Loucy (cell line): ENCODE measurements around the gene SGMS1.

Experiments
- EZH2phosphoT487 ChIP-seq: fragments of 200-600 bp; IDR thresholded peaks from 2 replicates; pipeline ENCODE4 v1.6.1; 2018; ENCODE audit warnings: antibody characterized with exemption, mild to moderate bottlenecking, moderate library complexity, borderline replicate concordance
- TF ChIP-seq, protein P1 (sequence below): fragments of 200-600 bp; sonication (generic); conservative IDR thresholded peaks from 2 replicates; pipeline ENCODE4 v1.5.1; 2014; ENCODE audit warnings: mild to moderate bottlenecking, antibody characterized with exemption, low read length

DNA sequence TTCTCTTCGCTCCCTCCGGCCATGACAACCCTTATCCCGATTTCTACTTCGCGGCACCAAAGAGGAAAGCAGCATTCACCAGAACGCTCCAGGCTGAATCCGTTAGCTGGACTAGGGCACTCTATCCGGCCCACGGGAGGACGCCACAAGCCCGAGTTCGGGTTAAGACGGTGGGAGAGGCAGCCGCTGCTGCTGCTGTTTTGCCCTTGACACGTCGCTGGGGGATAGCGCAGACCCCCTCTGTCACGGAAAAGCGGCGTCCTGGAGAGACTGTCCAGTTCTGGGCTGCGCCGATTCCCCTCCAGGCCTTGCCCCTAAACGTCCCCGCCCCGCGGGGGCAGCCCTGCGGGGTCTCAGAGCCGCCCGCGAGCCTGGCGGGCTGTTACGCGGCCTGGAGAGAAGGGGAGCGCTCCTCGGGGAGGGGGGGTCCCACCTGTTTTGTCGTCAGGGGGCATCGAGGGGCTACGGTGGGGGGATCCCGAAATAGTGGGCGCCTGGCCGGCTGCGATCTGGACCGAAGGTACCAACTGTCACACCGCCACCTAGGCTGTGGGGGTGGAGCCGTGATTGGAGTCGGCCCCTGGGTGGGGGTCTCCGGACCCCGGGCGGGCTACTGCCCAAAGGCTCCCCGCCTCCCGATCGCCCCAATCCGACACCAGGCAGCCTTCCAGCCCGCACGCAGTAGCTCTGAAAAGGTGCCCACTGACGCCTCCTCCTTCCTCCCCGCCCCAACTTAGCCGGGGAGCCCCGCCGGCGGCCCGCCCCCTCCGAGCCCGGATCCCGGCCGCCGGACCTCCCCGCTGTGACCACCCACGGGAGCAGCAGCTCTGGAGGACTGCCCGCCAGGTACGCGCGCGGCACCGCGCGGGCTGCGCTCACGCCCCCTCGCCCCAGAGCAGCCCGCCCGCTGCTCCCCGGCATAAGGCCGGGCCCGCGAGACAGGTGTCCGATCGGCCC lies 772 bp downstream of the SGMS1 start:
- TF ChIP-seq, protein P1, sequence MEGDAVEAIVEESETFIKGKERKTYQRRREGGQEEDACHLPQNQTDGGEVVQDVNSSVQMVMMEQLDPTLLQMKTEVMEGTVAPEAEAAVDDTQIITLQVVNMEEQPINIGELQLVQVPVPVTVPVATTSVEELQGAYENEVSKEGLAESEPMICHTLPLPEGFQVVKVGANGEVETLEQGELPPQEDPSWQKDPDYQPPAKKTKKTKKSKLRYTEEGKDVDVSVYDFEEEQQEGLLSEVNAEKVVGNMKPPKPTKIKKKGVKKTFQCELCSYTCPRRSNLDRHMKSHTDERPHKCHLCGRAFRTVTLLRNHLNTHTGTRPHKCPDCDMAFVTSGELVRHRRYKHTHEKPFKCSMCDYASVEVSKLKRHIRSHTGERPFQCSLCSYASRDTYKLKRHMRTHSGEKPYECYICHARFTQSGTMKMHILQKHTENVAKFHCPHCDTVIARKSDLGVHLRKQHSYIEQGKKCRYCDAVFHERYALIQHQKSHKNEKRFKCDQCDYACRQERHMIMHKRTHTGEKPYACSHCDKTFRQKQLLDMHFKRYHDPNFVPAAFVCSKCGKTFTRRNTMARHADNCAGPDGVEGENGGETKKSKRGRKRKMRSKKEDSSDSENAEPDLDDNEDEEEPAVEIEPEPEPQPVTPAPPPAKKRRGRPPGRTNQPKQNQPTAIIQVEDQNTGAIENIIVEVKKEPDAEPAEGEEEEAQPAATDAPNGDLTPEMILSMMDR = no peak
- no peak for TF ChIP-seq EZH2phosphoT487
